Measurements from ENCODE around the gene HBG1.

Gene HBG1

DNA sequence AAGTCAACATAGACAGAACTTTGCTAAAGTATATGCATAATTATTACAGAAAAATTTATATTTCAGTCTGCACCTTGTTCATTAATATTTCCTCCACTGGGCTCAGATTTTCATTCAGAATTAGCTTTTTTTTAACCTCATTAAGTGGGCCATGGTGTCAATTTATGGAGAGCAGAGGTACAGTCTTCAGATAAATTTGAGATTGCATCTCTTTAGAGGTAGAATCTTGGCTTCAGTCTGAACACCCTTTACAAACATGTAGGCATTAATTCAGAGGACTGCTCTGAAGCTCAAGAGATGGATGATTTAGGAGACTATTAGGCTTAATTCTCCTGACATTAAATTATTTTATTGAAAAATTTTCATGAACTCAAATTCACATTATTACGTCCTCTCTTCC is 19.4 kb downstream of the HBG1 start:
- Histone ChIP-seq H4K91ac (ENCODE audit: low read depth, low read length) (no peak overlapping the region), H4K8ac (ENCODE audit: low read depth, low read length) (no peak overlapping the region), H3K23ac (ENCODE audit: low read length) (no peak overlapping the region), H3K36me3 (ENCODE audit: control insufficient read depth in 1 of 2, insufficient read depth in 2 of 2, low read length in 2 of 2) (peaks cover 0 to 1% of the 10 kb centered on the region in 2 experiments), H3K4me2 (ENCODE audit: low read length) (no peak overlapping the region), H2BK120ac (ENCODE audit: insufficient read depth, low read length, poor library complexity) (no peak overlapping the region), H3K14ac (ENCODE audit: low read length) (no peak overlapping the region), H3K18ac (ENCODE audit: low read length) (no peak overlapping the region), H3K4me1 (ENCODE audit: control insufficient read depth in 1 of 2, insufficient read depth in 2 of 2, low read length in 2 of 2) (no peaks in the 10 kb centered on the region), H2AFZ (ENCODE audit: insufficient read depth, low read length, poor library complexity) (no peak overlapping the region), H2AK5ac (ENCODE audit: low read length) (no peak overlapping the region), H3K27ac (ENCODE audit: low read depth, low read length) (no peak overlapping the region), H3K27me3 (ENCODE audit: insufficient read depth, low read length) (no peaks in the 10 kb centered on the region), H4K12ac (ENCODE audit: low read depth, low read length) (no peak overlapping the region), H3K4me3 (ENCODE audit: low read depth, low read length) (no peak overlapping the region), H3K79me1 (ENCODE audit: low read length) (no peaks in the 10 kb centered on the region), H3K9me3 (ENCODE audit: insufficient read depth, low read depth, low read length) (peaks cover 1% of the 10 kb centered on the region), H3K9ac (ENCODE audit: low read length) (no peak overlapping the region), H2BK5ac (ENCODE audit: low read depth, low read length, poor library complexity) (no peak overlapping the region), H3K4ac (ENCODE audit: low read depth, low read length) (no peak overlapping the region), H3K79me2 (ENCODE audit: control insufficient read depth, insufficient read depth, low read length, poor library complexity) (no peaks in the 10 kb centered on the region), H2BK12ac (ENCODE audit: low read length) (no peak overlapping the region)
- WGBS (ENCODE audit: extremely low coverage, insufficient coverage, insufficient read length), result 100% methylated on average over 1 of the region's 1 CpG
- no peak for DNase-seq

DNA sequence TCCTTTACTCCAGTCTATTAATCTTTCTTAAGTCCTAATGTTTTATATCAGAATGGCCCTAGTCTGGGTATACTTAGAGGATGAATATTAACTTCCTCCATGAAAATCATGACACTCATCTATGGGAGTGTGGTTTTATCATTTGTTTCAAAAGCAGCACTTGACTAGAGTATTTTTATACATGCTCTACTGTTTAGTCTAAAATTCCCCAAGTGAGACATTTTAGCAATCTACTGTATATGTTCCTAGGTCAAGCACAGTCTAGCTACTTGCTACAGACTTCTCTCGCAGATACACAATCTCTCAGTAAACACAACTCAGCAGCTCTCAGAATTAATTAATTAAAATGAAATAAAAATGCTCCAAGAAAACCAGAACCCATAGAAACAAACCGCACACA is 19.9 kb downstream of the HBG1 start:
- Histone ChIP-seq H4K12ac (ENCODE audit: low read depth, low read length) (no peak overlapping the region), H3K4me2 (ENCODE audit: low read length) (no peak overlapping the region), H4K8ac (ENCODE audit: low read depth, low read length) (no peak overlapping the region), H3K9me3 (ENCODE audit: insufficient read depth, low read depth, low read length) (peaks cover 1% of the 10 kb centered on the region), H3K4me3 (ENCODE audit: low read depth, low read length) (no peak overlapping the region), H3K36me3 (ENCODE audit: control insufficient read depth in 1 of 2, insufficient read depth in 2 of 2, low read length in 2 of 2) (peaks cover 0 to 1% of the 10 kb centered on the region in 2 experiments), H3K27me3 (ENCODE audit: insufficient read depth, low read length) (no peaks in the 10 kb centered on the region), H3K18ac (ENCODE audit: low read length) (no peak overlapping the region), H2AFZ (ENCODE audit: insufficient read depth, low read length, poor library complexity) (no peak overlapping the region), H2BK5ac (ENCODE audit: low read depth, low read length, poor library complexity) (no peak overlapping the region), H3K4me1 (ENCODE audit: control insufficient read depth in 1 of 2, insufficient read depth in 2 of 2, low read length in 2 of 2) (no peaks in the 10 kb centered on the region), H3K4ac (ENCODE audit: low read depth, low read length) (no peak overlapping the region), H3K79me2 (ENCODE audit: control insufficient read depth, insufficient read depth, low read length, poor library complexity) (no peaks in the 10 kb centered on the region), H4K91ac (ENCODE audit: low read depth, low read length) (no peak overlapping the region), H2BK12ac (ENCODE audit: low read length) (no peak overlapping the region), H2AK5ac (ENCODE audit: low read length) (no peak overlapping the region), H3K27ac (ENCODE audit: low read depth, low read length) (no peak overlapping the region), H3K14ac (ENCODE audit: low read length) (no peak overlapping the region), H3K9ac (ENCODE audit: low read length) (no peak overlapping the region), H3K23ac (ENCODE audit: low read length) (no peak overlapping the region), H3K79me1 (ENCODE audit: low read length) (no peaks in the 10 kb centered on the region), H2BK120ac (ENCODE audit: insufficient read depth, low read length, poor library complexity) (no peak overlapping the region)
- WGBS (ENCODE audit: extremely low coverage, insufficient coverage, insufficient read length), result no CpG with 5 or more reads among the region's 2 CpGs
- DNase-seq, result no peak

DNA sequence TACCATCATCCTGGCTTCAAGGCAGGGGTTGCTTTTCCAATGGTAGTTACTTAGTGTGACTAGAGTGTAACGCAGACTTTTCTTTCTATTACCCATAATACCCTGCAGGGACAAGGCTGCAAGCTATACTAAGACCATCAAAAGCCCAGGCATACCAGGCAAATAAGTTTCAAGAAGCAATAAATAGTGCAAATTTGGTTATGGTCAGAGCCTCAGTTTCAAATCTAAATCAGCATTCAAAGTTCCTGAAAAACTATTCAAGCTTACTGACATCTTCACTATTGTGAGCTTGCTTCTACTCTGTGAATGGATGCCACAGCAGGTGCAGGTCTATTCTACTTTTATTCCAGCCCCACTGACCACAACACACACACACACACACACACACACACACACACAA is 20.3 kb downstream of the HBG1 start:
- H3K27me3 ChIP-seq (ENCODE audit: insufficient read depth, low read length), result no peaks in the 10 kb centered on the region

DNA sequence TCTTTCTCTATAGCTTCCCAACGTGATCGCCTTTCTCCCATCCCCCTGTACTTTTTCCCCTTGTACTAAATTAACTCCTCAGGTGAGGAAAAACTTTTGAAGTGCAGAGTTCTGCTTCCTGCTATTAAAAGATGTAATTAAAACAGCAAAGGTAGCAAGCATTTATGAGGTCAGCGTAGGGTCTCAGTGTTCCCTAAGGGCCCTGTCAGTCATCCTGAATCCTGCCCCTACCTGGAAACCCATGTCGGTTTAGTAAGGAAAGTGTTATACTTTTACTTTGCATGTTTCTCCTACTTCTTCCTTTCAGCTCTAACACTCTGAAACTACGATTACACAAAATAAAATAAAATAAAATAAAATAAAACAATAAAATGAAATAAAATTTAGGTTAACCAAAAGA is 21.5 kb downstream of the HBG1 start:
- no peak overlapping the region for H3K4ac ChIP-seq (ENCODE audit: low read depth, low read length)
- no peak overlapping the region for H4K91ac ChIP-seq (ENCODE audit: low read depth, low read length)
- H3K4me3 ChIP-seq (ENCODE audit: low read depth, low read length), result no peak overlapping the region
- DNase-seq, result no peak
- peaks cover 1% of the 10 kb centered on the region for H3K9me3 ChIP-seq (ENCODE audit: insufficient read depth, low read depth, low read length)
- no peak overlapping the region for H2BK5ac ChIP-seq (ENCODE audit: low read depth, low read length, poor library complexity)
- H3K79me2 ChIP-seq (ENCODE audit: control insufficient read depth, insufficient read depth, low read length, poor library complexity), result no peaks in the 10 kb centered on the region
- WGBS (ENCODE audit: extremely low coverage, insufficient coverage, insufficient read length), result 100% methylated on average over 2 of the region's 5 CpGs
- H2AK5ac ChIP-seq (ENCODE audit: low read length), result no peak overlapping the region
- H3K18ac ChIP-seq (ENCODE audit: low read length), result no peak overlapping the region
- no peak overlapping the region for H3K4me2 ChIP-seq (ENCODE audit: low read length)
- H4K8ac ChIP-seq (ENCODE audit: low read depth, low read length), result no peak overlapping the region
- H2BK12ac ChIP-seq (ENCODE audit: low read length), result no peak overlapping the region
- no peak overlapping the region for H3K14ac ChIP-seq (ENCODE audit: low read length)
- no peaks in the 10 kb centered on the region for H3K36me3 ChIP-seq (ENCODE audit: control insufficient read depth in 1 of 2, insufficient read depth in 2 of 2, low read length in 2 of 2)
- H3K27ac ChIP-seq (ENCODE audit: low read depth, low read length), result no peak overlapping the region
- no peak overlapping the region for H3K9ac ChIP-seq (ENCODE audit: low read length)
- H3K4me1 ChIP-seq (ENCODE audit: control insufficient read depth in 1 of 2, insufficient read depth in 2 of 2, low read length in 2 of 2), result no peaks in the 10 kb centered on the region
- H2BK120ac ChIP-seq (ENCODE audit: insufficient read depth, low read length, poor library complexity), result no peak overlapping the region
- no peak overlapping the region for H4K12ac ChIP-seq (ENCODE audit: low read depth, low read length)
- H3K79me1 ChIP-seq (ENCODE audit: low read length), result no peaks in the 10 kb centered on the region
- no peak overlapping the region for H3K23ac ChIP-seq (ENCODE audit: low read length)
- no peaks in the 10 kb centered on the region for H3K27me3 ChIP-seq (ENCODE audit: insufficient read depth, low read length)
- no peak overlapping the region for H2AFZ ChIP-seq (ENCODE audit: insufficient read depth, low read length, poor library complexity)

More for the DNA sequence above, 20.3 kb downstream of the HBG1 start:
- Histone ChIP-seq H3K79me2 (ENCODE audit: control insufficient read depth, insufficient read depth, low read length, poor library complexity) (no peaks in the 10 kb centered on the region), H3K18ac (ENCODE audit: low read length) (no peak overlapping the region), H2BK12ac (ENCODE audit: low read length) (no peak overlapping the region), H2AK5ac (ENCODE audit: low read length) (no peak overlapping the region), H3K4me2 (ENCODE audit: low read length) (no peak overlapping the region), H3K14ac (ENCODE audit: low read length) (no peak overlapping the region), H4K12ac (ENCODE audit: low read depth, low read length) (no peak overlapping the region), H3K27ac (ENCODE audit: low read depth, low read length) (no peak overlapping the region), H4K91ac (ENCODE audit: low read depth, low read length) (no peak overlapping the region), H3K36me3 (ENCODE audit: control insufficient read depth in 1 of 2, insufficient read depth in 2 of 2, low read length in 2 of 2) (peaks cover 0 to 1% of the 10 kb centered on the region in 2 experiments), H3K4ac (ENCODE audit: low read depth, low read length) (no peak overlapping the region), H2BK120ac (ENCODE audit: insufficient read depth, low read length, poor library complexity) (no peak overlapping the region), H3K4me3 (ENCODE audit: low read depth, low read length) (no peak overlapping the region), H2BK5ac (ENCODE audit: low read depth, low read length, poor library complexity) (no peak overlapping the region), H2AFZ (ENCODE audit: insufficient read depth, low read length, poor library complexity) (no peak overlapping the region), H3K9me3 (ENCODE audit: insufficient read depth, low read depth, low read length) (peaks cover 1% of the 10 kb centered on the region), H3K4me1 (ENCODE audit: control insufficient read depth in 1 of 2, insufficient read depth in 2 of 2, low read length in 2 of 2) (no peaks in the 10 kb centered on the region), H3K23ac (ENCODE audit: low read length) (no peak overlapping the region), H4K8ac (ENCODE audit: low read depth, low read length) (no peak overlapping the region), H3K9ac (ENCODE audit: low read length) (no peak overlapping the region), H3K79me1 (ENCODE audit: low read length) (no peaks in the 10 kb centered on the region)
- no CpG with 5 or more reads among the region's 1 CpG for WGBS (ENCODE audit: extremely low coverage, insufficient coverage, insufficient read length)
- no peak for DNase-seq

All from trophoblast cell (in vitro differentiated cells and primary cell).